Stomach smooth muscle (tissue), 2 donors: Measurements from ENCODE around the gene PDE4DIP.
"Not testable (repeated sequence)": the region's sequence is repeated elsewhere in the genome, so short reads cannot be mapped to it uniquely, and the experiment has no call there.

Experiments
- H3K27ac ChIP-seq: one replicate; pipeline ENCODE4 v1.7.0; 2013; ENCODE audit warnings: mild to moderate bottlenecking, low read length, inconsistent platforms
- H3K27me3 ChIP-seq, 2 donors: one replicate each; pipeline ENCODE4 v1.7.0; 2013; ENCODE audit warnings: low read length in 2 of 2; ENCODE audit not compliant: insufficient read depth in 2 of 2, control insufficient read depth in 1 of 2
- H3K36me3 ChIP-seq, 2 donors: one replicate each; pipeline ENCODE4 v1.7.0; 2013; ENCODE audit warnings: low read length in 2 of 2; ENCODE audit not compliant: control insufficient read depth in 2 of 2, insufficient read depth in 2 of 2
- H3K4me1 ChIP-seq: one replicate; pipeline ENCODE4 v1.7.0; 2013; ENCODE audit warnings: low read length; ENCODE audit not compliant: control insufficient read depth, insufficient read depth
- H3K4me3 ChIP-seq, 2 donors: one replicate each; pipeline ENCODE4 v1.7.0; 2013; ENCODE audit warnings: low read length in 2 of 2
- H3K9ac ChIP-seq, 2 donors: one replicate each; pipeline ENCODE4 v1.7.0; 2013; ENCODE audit warnings: low read length in 2 of 2, mild to moderate bottlenecking in 1 of 2
- H3K9me3 ChIP-seq, 2 donors: one replicate each; pipeline ENCODE4 v1.7.0; 2013; ENCODE audit warnings: low read length in 2 of 2; ENCODE audit not compliant: control insufficient read depth in 2 of 2
- donor health status: healthy.
- donor health status: Pancreatic carcinoma.

Gene PDE4DIP

DNA sequence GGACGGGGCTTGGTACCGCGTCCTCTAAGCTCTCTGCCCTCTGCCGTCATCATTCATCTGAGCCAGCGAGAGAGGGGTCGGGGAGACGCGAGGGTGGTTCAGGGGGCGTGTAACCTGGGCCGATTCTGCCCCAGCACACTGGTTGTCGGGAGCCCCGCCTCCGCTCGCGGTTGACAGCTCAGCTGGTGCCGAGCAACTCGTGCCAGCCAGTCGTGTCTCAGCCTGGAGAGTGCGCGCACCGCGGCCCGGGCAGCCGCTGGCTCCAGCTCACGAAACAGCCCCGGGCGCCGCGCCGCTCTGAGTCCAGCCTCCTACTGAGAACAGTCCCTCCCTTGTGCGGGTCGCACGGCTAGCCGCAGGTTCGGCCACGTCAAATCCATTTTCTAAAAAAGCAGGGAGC lies at the start of gene PDE4DIP:
Gene PDE4DIP (plus strand): TSS at position 209 of the 400 bp plus-strand sequence. CDS start 347 bp downstream, outside the sequence.
- H3K4me3 ChIP-seq, result peak within 1 kb of the TSS in 1 of 2 donors; percentile 35
- not testable (repeated sequence) for H3K9me3 ChIP-seq, H3K4me1 ChIP-seq, H3K27ac ChIP-seq, H3K27me3 ChIP-seq, H3K36me3 ChIP-seq, H3K9ac ChIP-seq

- H3K27me3 ChIP-seq, H3K4me3 ChIP-seq, H3K27ac ChIP-seq, H3K36me3 ChIP-seq, H3K9ac ChIP-seq, H3K4me1 ChIP-seq, H3K9me3 ChIP-seq: not testable (repeated sequence)
These were observed 35.8 kb upstream of the PDE4DIP start for GRCh38 chr1:148808268-148808928.

GRCh38 chr1:148808929-148809283 lies 35.3 kb upstream of the PDE4DIP start:
- H3K9ac ChIP-seq, H3K27me3 ChIP-seq, H3K9me3 ChIP-seq, H3K27ac ChIP-seq, H3K36me3 ChIP-seq, H3K4me1 ChIP-seq, H3K4me3 ChIP-seq: not testable (repeated sequence)

DNA sequence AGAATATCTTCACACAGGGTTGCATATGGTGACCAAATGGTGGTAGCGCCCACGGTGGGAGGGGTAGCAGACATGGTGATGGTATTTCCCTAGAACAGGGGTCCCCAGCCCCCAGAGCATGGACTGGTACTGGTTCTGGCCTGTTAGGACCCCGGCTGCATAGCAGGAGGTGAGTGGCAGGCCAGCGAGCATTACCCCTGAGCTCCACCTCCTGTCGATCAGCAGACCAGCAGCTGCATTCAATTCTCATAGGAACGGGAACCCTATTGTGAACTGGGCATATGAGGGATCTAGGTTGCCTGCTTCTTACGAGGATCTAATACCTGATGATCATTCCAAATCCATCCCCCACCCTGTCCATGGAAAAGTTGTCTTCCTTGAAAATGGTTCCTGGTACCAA lies 22.0 kb upstream of the PDE4DIP start:
- H3K4me3 ChIP-seq, H3K9me3 ChIP-seq, H3K27ac ChIP-seq, H3K4me1 ChIP-seq, H3K36me3 ChIP-seq, H3K9ac ChIP-seq, H3K27me3 ChIP-seq: not testable (repeated sequence)

DNA sequence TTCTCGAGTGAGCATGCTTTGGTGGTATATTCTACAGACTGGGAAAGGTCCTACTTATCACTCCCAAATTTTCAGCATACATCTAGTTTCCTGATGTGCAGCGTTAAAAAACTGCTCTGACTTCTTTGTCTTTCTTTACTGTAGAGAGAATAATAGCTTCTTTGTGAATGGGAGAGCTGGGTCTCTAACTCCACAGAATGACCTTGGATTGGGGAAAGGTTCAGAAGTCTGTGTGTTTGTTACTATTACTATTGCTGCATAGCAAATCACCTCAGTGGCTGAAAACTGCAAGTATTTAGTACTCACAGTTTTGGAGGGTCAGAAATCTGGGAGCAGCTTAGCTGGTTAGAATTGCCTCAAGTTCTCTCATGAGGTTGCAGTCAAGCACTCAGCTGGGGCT lies 20.4 kb upstream of the PDE4DIP start:
- H3K27me3 ChIP-seq, H3K27ac ChIP-seq, H3K9me3 ChIP-seq, H3K4me1 ChIP-seq, H3K36me3 ChIP-seq, H3K9ac ChIP-seq, H3K4me3 ChIP-seq: not testable (repeated sequence)

DNA sequence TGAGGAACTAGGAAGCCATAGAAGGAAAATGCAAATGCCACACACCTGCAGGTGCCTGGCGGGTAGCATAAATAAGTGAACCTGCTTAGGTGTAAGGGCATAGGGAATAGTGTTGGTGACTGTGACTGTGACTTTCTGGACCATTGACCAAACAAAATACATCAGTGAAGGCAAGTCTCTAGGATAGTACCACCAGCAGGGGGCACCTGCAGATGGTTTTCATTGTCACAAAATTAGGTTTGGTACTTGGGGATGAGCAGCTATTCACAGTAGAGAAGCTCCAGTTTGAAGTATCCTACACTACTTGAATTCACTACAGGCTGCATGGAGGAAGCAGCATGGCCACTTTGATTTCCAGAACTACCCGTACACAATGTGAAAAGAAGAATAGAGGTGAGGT lies 19.2 kb upstream of the PDE4DIP start:
- not testable (repeated sequence) for H3K9ac ChIP-seq, H3K4me3 ChIP-seq, H3K36me3 ChIP-seq, H3K9me3 ChIP-seq, H3K27ac ChIP-seq, H3K27me3 ChIP-seq, H3K4me1 ChIP-seq

DNA sequence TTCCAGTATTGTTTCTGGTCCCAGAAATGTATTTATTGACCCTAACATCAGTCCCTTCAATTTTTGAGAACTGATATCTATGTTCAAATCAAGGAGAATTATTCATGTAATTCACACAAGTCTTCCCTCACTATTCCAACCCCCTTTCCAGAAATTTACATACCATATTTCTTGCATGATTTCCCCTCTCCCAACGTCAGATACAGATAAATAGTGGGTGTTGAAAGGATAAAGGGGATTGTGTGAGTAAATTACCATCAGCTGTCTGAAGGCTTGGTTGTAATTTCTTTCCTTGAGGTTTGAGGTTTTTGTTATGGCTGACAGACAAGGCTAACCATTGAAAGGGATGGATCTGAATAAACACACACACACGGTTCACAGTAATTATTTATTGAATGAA lies 15.7 kb upstream of the PDE4DIP start:
- not testable (repeated sequence) for H3K9ac ChIP-seq, H3K27me3 ChIP-seq, H3K4me3 ChIP-seq

GRCh38 chr1:148828962-148829361 lies 15.3 kb upstream of the PDE4DIP start:
- H3K9me3 ChIP-seq, H3K27ac ChIP-seq, H3K36me3 ChIP-seq, H3K4me3 ChIP-seq, H3K27me3 ChIP-seq, H3K9ac ChIP-seq, H3K4me1 ChIP-seq: not testable (repeated sequence)

More for the DNA sequence above, 15.7 kb upstream of the PDE4DIP start:
- H3K36me3 ChIP-seq, H3K9me3 ChIP-seq, H3K4me1 ChIP-seq, H3K27ac ChIP-seq: not testable (repeated sequence)

- H3K27me3 ChIP-seq, H3K9me3 ChIP-seq, H3K27ac ChIP-seq, H3K4me3 ChIP-seq, H3K36me3 ChIP-seq, H3K4me1 ChIP-seq, H3K9ac ChIP-seq: not testable (repeated sequence)
These were observed 14.9 kb upstream of the PDE4DIP start for GRCh38 chr1:148829365-148829764.

DNA sequence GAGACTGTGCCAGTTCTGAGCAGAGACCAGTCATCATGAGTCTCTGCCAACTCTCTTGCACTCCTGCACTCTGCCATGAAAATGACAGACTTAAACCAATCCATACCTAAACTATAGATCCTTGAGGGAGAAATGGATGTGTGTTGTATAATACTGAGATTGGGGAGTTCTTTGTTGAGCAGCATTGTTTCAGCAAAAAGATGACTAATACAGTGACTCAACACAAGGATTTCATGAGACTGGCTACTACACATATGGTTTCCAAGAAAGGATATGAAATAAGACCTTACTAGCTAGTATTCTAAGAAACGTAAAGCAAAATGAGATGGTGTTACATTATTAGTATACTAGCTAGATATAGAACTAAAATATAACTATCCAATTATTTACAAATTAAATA lies 3.0 kb upstream of the PDE4DIP start:
- not testable (repeated sequence) for H3K27ac ChIP-seq, H3K9ac ChIP-seq, H3K36me3 ChIP-seq, H3K27me3 ChIP-seq, H3K4me3 ChIP-seq, H3K4me1 ChIP-seq, H3K9me3 ChIP-seq

GRCh38 chr1:148844651-148845050 lies 423 bp downstream of the PDE4DIP start:
- H3K9me3 ChIP-seq, H3K36me3 ChIP-seq, H3K27ac ChIP-seq, H3K27me3 ChIP-seq, H3K4me1 ChIP-seq, H3K4me3 ChIP-seq, H3K9ac ChIP-seq: not testable (repeated sequence)

DNA sequence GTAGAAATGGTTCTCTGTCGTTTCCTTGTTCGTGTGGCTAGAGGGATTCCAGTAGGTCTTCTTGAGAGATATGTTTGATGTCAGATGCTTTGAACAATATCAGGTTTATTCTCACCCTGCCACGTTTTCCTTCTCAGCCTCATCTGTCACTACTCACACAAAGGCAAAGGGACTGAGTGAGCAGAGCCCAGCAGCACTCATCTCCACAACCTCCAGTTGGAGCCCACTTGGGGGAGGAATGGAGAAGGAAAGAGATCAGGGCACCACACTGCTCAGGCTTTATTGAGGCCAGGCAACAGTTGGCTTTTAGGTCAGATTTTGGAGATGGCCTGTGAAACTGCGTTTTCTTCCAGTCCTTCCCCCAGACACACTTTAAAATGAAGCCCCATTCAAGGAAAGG lies 840 bp downstream of the PDE4DIP start:
- H3K9ac ChIP-seq, H3K4me1 ChIP-seq, H3K36me3 ChIP-seq, H3K27ac ChIP-seq, H3K4me3 ChIP-seq, H3K27me3 ChIP-seq, H3K9me3 ChIP-seq: not testable (repeated sequence)
